IMR-90 (cell line): ENCODE results near the gene TENM3. TPM values are rescaled to one million over a fixed set of nuclear protein-coding genes. Genes with fewer than 3 reads are reported as not detected.

Source experiments
- ATAC-seq: fragments of 200-7000 bp; cut with Tn5 transposase; 2 replicates; pipeline ENCODE4 v1.9.1; 2020; ENCODE audit warnings: low read depth, mild to moderate bottlenecking, moderate library complexity
- BruUV-seq: library from RNA; stranded (reverse); fragments of 400-500 nt; replicated peaks from 2 replicates; lab custom pipeline; 2021; lab: Mats Ljungman, UMichigan
- CTCF ChIA-PET: fragments of 300-600 bp; formaldehyde crosslinking; extraction: SDS; loops from one replicate; lab custom pipeline; 2021; ENCODE audit warnings: antibody characterized with exemption; lab: Yijun Ruan, JAX
- POLR2A ChIA-PET: fragments of 300-600 bp; sonication (Branson Sonifier 250); formaldehyde crosslinking; loops from one replicate; lab custom pipeline; 2022; ENCODE audit warnings: antibody characterized with exemption; ENCODE audit not compliant: unreplicated experiment; lab: Charles Lee
- DNase-seq: peaks from one replicate; pipeline ENCODE4 v3.0.0; 2013
- H2AFZ ChIP-seq: replicated peaks from 2 replicates; pipeline ENCODE3; 2013; ENCODE audit warnings: low read length, mild to moderate bottlenecking; ENCODE audit not compliant: poor library complexity
- H2AK5ac ChIP-seq: 2 replicates; pipeline ENCODE4 v1.6.1; 2013; ENCODE audit warnings: low read depth, low read length, inconsistent platforms
- H2AK9ac ChIP-seq: replicated peaks from 2 replicates; pipeline ENCODE3; 2013; ENCODE audit warnings: mild to moderate bottlenecking, low read depth, low read length, moderate library complexity; ENCODE audit not compliant: poor library complexity
- H2BK120ac ChIP-seq: 2 replicates; pipeline ENCODE4 v1.6.1; 2013; ENCODE audit warnings: low read depth, low read length, inconsistent platforms
- H2BK15ac ChIP-seq: 3 replicates; pipeline ENCODE4 v1.6.1; 2013; ENCODE audit warnings: low read depth, low read length, inconsistent platforms
- H2BK20ac ChIP-seq: 2 replicates; pipeline ENCODE4 v1.6.1; 2013; ENCODE audit warnings: low read depth, mild to moderate bottlenecking, inconsistent platforms, low read length, moderate library complexity
- H2BK5ac ChIP-seq: 2 replicates; pipeline ENCODE4 v1.6.1; 2013; ENCODE audit warnings: mild to moderate bottlenecking, low read depth, low read length, inconsistent platforms; ENCODE audit not compliant: poor library complexity, severe bottlenecking
- H3K14ac ChIP-seq: replicated peaks from 2 replicates; pipeline ENCODE4 v1.6.1; 2013; ENCODE audit warnings: low read depth, low read length, inconsistent platforms
- H3K18ac ChIP-seq: 2 replicates; pipeline ENCODE4 v1.6.1; 2013; ENCODE audit warnings: low read depth, low read length, control low read depth
- H3K23ac ChIP-seq: 2 replicates; pipeline ENCODE4 v1.6.1; 2013; ENCODE audit warnings: low read depth, low read length, inconsistent platforms
- H3K27ac ChIP-seq: 2 replicates; pipeline ENCODE4 v1.5.1; 2013; ENCODE audit warnings: mild to moderate bottlenecking, control low read depth, low read length; ENCODE audit not compliant: insufficient read depth
- H3K27me3 ChIP-seq: 2 replicates; pipeline ENCODE4 v1.6.1; 2013; ENCODE audit warnings: low read length; ENCODE audit not compliant: control insufficient read depth, insufficient read depth
- H3K36me3 ChIP-seq: 2 replicates; pipeline ENCODE4 v1.6.1; 2013; ENCODE audit warnings: low read length, mixed read lengths; ENCODE audit not compliant: control insufficient read depth, insufficient read depth
- H3K4ac ChIP-seq: 2 replicates; pipeline ENCODE4 v1.6.1; 2013; ENCODE audit warnings: low read depth, low read length, inconsistent platforms
- H3K4me1 ChIP-seq: 2 replicates; pipeline ENCODE4 v1.6.1; 2013; ENCODE audit warnings: low read length, mixed read lengths; ENCODE audit not compliant: control insufficient read depth, insufficient read depth
- H3K4me2 ChIP-seq: 2 replicates; pipeline ENCODE4 v1.6.1; 2013; ENCODE audit warnings: low read depth, mild to moderate bottlenecking, control low read depth, low read length, moderate library complexity
- H3K4me3 ChIP-seq: 2 replicates; pipeline ENCODE4 v1.5.1; 2013; ENCODE audit warnings: low read depth, mild to moderate bottlenecking, control low read depth, low read length, moderate library complexity; ENCODE audit not compliant: insufficient read depth
- H3K56ac ChIP-seq: 2 replicates; pipeline ENCODE4 v1.6.1; 2013; ENCODE audit warnings: low read length, inconsistent platforms; ENCODE audit not compliant: insufficient read depth; ENCODE audit errors: extremely low read depth
- H3K79me1 ChIP-seq, 2 experiments: 2 replicates each; pipeline ENCODE4 v1.6.1; 2013; ENCODE audit warnings: low read length in 2 of 2, inconsistent platforms in 1 of 2, low read depth in 1 of 2
- H3K9ac ChIP-seq: 2 replicates; pipeline ENCODE4 v1.6.1; 2013; ENCODE audit warnings: low read depth, low read length, control low read depth
- H3K9me1 ChIP-seq: 2 replicates; pipeline ENCODE4 v1.6.1; 2013; ENCODE audit warnings: low read length, inconsistent platforms; ENCODE audit not compliant: insufficient read depth
- H3K9me3 ChIP-seq: 2 replicates; pipeline ENCODE4 v1.6.1; 2013; ENCODE audit warnings: low read length; ENCODE audit not compliant: control insufficient read depth, insufficient read depth
- H4K20me1 ChIP-seq: 2 replicates; pipeline ENCODE4 v1.6.1; 2013; ENCODE audit warnings: low read length, inconsistent platforms; ENCODE audit not compliant: insufficient read depth
- H4K5ac ChIP-seq: 2 replicates; pipeline ENCODE4 v1.6.1; 2013; ENCODE audit warnings: mild to moderate bottlenecking, low read depth, low read length, control low read depth
- H4K8ac ChIP-seq, 2 experiments: 2 replicates each; pipeline ENCODE4 v1.6.1; 2013; ENCODE audit warnings: low read depth in 2 of 2, low read length in 2 of 2, control low read depth in 1 of 2, inconsistent platforms in 1 of 2
- H4K91ac ChIP-seq: 2 replicates; pipeline ENCODE4 v1.6.1; 2013; ENCODE audit warnings: low read depth, low read length, inconsistent platforms; ENCODE audit not compliant: insufficient read depth
- BHLHE40 ChIP-seq: fragments of 150-350 bp; IDR thresholded peaks from 2 replicates; pipeline ENCODE4 v1.6.1; 2016; ENCODE audit warnings: mild to moderate bottlenecking, low read depth, low read length
- CHD1 ChIP-seq: IDR thresholded peaks from 2 replicates; pipeline ENCODE4 v1.6.1; 2012; ENCODE audit warnings: low read depth, low read length, improper control_type of control experiment
- CTCF ChIP-seq: conservative IDR thresholded peaks from 2 replicates; pipeline ENCODE4 v1.5.1; 2012; ENCODE audit warnings: mild to moderate bottlenecking, low read depth, low read length, improper control_type of control experiment
- FOS ChIP-seq: fragments of 150-350 bp; IDR thresholded peaks from 2 replicates; pipeline ENCODE4 v1.6.1; 2016; ENCODE audit warnings: low read depth, low read length
- MAFK ChIP-seq: IDR thresholded peaks from 2 replicates; pipeline ENCODE4 v1.6.1; 2012; ENCODE audit warnings: low read depth, low read length, improper control_type of control experiment
- MAZ ChIP-seq: IDR thresholded peaks from 2 replicates; pipeline ENCODE4 v1.6.1; 2012; ENCODE audit warnings: low read depth, mild to moderate bottlenecking, low read length, improper control_type of control experiment, moderate library complexity, borderline replicate concordance
- NFE2L2 ChIP-seq: fragments of 150-350 bp; IDR thresholded peaks from 2 replicates; pipeline ENCODE4 v1.6.1; 2016; ENCODE audit warnings: low read depth, mild to moderate bottlenecking, low read length
- RAD21 ChIP-seq: IDR thresholded peaks from 2 replicates; pipeline ENCODE4 v1.6.1; 2012; ENCODE audit warnings: low read length, improper control_type of control experiment
- RFX5 ChIP-seq: IDR thresholded peaks from 2 replicates; pipeline ENCODE4 v1.8.0; 2012; ENCODE audit warnings: low read depth, mild to moderate bottlenecking, low read length, moderate library complexity
- USF2 ChIP-seq: fragments of 150-350 bp; IDR thresholded peaks from 2 replicates; pipeline ENCODE4 v1.6.1; 2017; ENCODE audit warnings: mild to moderate bottlenecking, antibody characterized with exemption, low read length, low read depth
- WGBS, 2 experiments: methylation state at CpG; one replicate each; pipeline versions ENCODE4 v1.1.5 to v1.1.7; 2013; ENCODE audit warnings: missing lambda C conversion rate in 2 of 2; ENCODE audit not compliant: insufficient read length in 1 of 2; ENCODE audit errors: extremely low coverage in 2 of 2; 5-methylcytosine and 5-hydroxymethylcytosine counted together
- dilution Hi-C: fragments of 300-500 bp; cut with HindIII; formaldehyde crosslinking; loops from one replicate; pipeline ENCODE4 v1.14.3; 2018; ENCODE audit warnings: low sequenced_read_pairs; ENCODE audit not compliant: unreplicated experiment
- in situ Hi-C: fragments of 300-500 bp; cut with MboI; formaldehyde crosslinking; loops from 3 replicates; pipeline ENCODE4 v1.14.3; 2019; ENCODE audit warnings: low sequenced_read_pairs, inconsistent platforms, mixed read lengths
- intact Hi-C: fragments of 100-400 bp; cut with micrococcal nuclease; formaldehyde crosslinking; loops from 2 replicates; pipeline ENCODE4 v1.10.0; 2022
- polyA plus RNA-seq, 3 experiments: library from polyadenylated mRNA; depleted of rRNA; stranded (reverse); fragments of >200 nt; gene quantifications; 2 replicates each; pipeline ENCODE4 v1.2.3, GENCODE V29; 2012; ENCODE audit warnings: low replicate concordance in 1 of 3
- total RNA-seq: library from RNA; depleted of rRNA; stranded (reverse); fragments of >200 nt; gene quantifications from 2 replicates; pipeline ENCODE4 v1.2.3, GENCODE V29; 2012

Gene TENM3
- total and polyA plus RNA-seq, 2 of the 4 experiments (the other 2 are of a cell fraction), result 29.9 to 173 TPM

- Histone ChIP-seq H4K8ac (no peak overlapping the region), H4K91ac (no peak overlapping the region)
Observed at GRCh38 chr4:182741914-182742313, 498.7 kb downstream of the TENM3 start.

More at GRCh38 chr4:182741914-182742313, 498.7 kb downstream of the TENM3 start:
- no peak for ATAC-seq
- Histone ChIP-seq H2BK20ac (no peak overlapping the region), H4K20me1 (no peaks in the 10 kb centered on the region), H3K4me3 (no peak overlapping the region), H3K79me1 (no peaks in the 10 kb centered on the region), H3K27ac (no peak overlapping the region), H2BK15ac (no peak overlapping the region), H2BK5ac (no peak overlapping the region), H3K9ac (no peak overlapping the region), H2AFZ (no peak overlapping the region), H2AK5ac (no peak overlapping the region), H4K5ac (no peak overlapping the region), H3K4me2 (no peak overlapping the region), H3K36me3 (no peaks in the 10 kb centered on the region), H3K4me1 (0 out of 2 replicates have a peak, but pooled peaks cover 2% of the 10 kb centered on the region), H3K4ac (no peak overlapping the region), H2AK9ac (no peak overlapping the region), H3K56ac (no peak overlapping the region), H3K27me3 (no peaks in the 10 kb centered on the region), H3K9me1 (peaks cover 2% of the 10 kb centered on the region; the same call in 1 of the 2 replicates), H3K23ac (no peak overlapping the region), H2BK120ac (no peak overlapping the region), H3K9me3 (peaks cover 5% of the 10 kb centered on the region), H3K18ac (no peak overlapping the region), H3K14ac (no peak overlapping the region)
- no TSS peak for BruUV-seq
- TF ChIP-seq BHLHE40, result no peak
- TF ChIP-seq MAZ, result no peak
- TF ChIP-seq FOS, result no peak
- no peak for TF ChIP-seq MAFK
- no peak for TF ChIP-seq RAD21
- no peak for TF ChIP-seq USF2
- TF ChIP-seq CTCF, result no peak
- no peak for TF ChIP-seq NFE2L2
- TF ChIP-seq RFX5, result no peak
- no peak for TF ChIP-seq CHD1
- intact Hi-C loops (no loop called here), in situ Hi-C loops (no loop called here), dilution Hi-C loops (no loop called here)
- POLR2A ChIA-PET, result no interaction called here
- no peak for DNase-seq
- CTCF ChIA-PET, result no interaction called here
- no CpG with 5 or more reads among the region's 5 CpGs for WGBS, 2 experiments
